NCI-H748 treated with DMSO at 0.1 percent for 48 hours (cell line): Measurements from ENCODE around the gene C4BPB.

ENCODE experiments used
- DNase-seq: peaks from one replicate; lab custom pipeline; 2025; lab: John Stamatoyannopoulos, UW

The C4BPB gene

DNA sequence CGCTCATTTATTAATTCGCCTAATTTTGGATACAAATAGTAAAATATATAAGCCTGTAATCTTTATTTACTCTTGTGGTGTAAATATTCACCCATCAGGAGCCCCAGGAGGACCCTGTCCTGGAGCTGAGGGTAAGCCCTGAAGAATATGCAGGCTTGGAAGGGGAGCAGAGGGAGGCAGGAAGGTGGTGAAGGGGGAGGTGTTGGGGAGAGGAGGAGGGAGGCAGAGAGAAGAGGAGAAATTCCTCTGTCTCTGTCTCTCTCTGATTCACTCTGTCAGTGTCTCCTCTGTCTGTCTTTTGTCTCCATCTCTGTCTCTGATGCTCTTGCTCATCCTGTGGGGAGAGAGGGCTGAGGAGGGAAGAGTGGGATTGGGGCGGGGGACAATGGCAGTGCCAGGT is 2.8 kb upstream of the C4BPB start:
- no peak for DNase-seq

- DNase-seq = no peak
Measured at GRCh38 chr1:207088161-207088560, 499 bp upstream of the C4BPB start.

GRCh38 chr1:207089627-207090355 is 1.1 kb downstream of the C4BPB start:
- DNase-seq = no peak

DNA sequence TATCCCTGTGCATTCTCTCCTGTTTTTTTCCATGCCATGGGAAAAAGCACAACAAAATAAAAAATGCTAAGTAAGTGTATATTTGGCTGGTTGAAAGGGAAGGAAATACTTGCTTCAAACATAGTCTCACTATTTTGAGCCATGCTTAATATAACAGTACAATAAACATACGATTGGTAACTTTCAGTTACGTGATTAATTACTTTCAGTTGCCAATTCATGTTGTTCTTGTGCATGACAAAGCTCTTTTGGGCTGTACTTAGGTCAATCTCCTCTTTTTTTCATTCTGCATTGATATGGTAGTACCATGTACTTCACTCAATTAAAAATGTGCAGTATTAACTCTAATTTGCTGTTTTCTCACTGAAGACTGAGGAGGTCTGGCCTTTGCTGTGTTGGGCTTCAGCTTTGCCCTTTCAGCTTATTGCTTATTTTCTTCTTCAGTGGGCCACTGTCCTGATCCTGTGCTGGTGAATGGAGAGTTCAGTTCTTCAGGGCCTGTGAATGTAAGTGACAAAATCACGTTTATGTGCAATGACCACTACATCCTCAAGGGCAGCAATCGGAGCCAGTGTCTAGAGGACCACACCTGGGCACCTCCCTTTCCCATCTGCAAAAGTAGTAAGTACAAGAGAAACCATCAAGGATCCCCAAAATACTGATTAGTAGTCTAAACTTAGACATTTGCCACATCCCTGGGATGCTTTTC is 2.7 kb downstream of the C4BPB start:
- DNase-seq = no peak

- DNase-seq = no peak
Measured at GRCh38 chr1:207093944-207094343, 5.3 kb downstream of the C4BPB start.

GRCh38 chr1:207097871-207098324 is 9.2 kb downstream of the C4BPB start:
- DNase-seq = no peak

GRCh38 chr1:207101720-207102119 is 13.1 kb downstream of the C4BPB start:
- DNase-seq = no peak

DNA sequence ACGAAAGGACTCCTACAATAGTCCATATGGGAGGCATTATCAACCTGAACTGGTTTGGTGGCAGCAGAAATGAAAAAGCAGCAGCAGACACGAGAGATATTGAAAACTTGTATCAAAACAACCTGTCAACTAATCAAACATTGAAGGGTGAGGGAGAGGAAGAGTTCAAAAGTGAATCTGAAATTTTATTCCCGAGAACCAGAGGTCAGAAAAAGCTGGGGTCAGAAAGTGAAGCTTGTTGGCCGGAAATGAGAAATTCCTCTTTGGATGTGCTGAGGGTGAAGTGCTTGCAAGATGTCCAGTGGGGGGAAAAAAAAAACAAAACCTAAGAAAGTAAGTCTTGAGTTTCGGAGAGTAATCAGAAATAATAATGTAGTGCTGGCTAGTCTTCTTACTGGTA is 13.5 kb downstream of the C4BPB start:
- no peak for DNase-seq

GRCh38 chr1:207102659-207103058 is 14.0 kb downstream of the C4BPB start:
- DNase-seq = no peak

DNA sequence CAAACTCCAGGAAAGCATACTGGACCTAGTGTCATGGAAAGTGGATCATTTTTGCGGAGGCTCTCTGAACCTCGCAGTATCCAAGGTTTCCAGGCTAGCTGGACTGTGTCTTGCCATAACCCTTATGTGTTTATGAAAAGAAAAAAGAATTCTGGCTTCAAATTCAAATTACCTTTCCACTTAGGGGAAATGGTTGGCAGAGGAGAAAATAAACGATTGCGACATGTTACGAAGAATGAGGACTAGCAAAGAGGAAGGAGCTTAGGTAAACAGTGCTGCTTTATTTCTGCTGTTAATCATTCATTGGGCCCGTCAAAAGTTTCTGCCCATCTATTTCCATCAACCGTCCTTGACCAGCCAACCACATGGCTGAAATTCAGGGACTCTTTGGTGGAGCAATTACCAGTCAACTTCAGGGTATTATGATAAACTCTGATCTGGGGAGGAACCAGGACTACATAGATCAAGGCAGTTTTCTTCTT is 15.3 kb downstream of the C4BPB start, which contains the start of gene C4BPA:
Gene C4BPA (plus strand): TSS at position 342 of the 482 bp plus-strand sequence. CDS start 8,793 bp downstream, outside the sequence.
- DNase-seq = no peak

- no peak for DNase-seq
Measured at GRCh38 chr1:207109004-207109403, 20.3 kb downstream of the C4BPB start.

DNA sequence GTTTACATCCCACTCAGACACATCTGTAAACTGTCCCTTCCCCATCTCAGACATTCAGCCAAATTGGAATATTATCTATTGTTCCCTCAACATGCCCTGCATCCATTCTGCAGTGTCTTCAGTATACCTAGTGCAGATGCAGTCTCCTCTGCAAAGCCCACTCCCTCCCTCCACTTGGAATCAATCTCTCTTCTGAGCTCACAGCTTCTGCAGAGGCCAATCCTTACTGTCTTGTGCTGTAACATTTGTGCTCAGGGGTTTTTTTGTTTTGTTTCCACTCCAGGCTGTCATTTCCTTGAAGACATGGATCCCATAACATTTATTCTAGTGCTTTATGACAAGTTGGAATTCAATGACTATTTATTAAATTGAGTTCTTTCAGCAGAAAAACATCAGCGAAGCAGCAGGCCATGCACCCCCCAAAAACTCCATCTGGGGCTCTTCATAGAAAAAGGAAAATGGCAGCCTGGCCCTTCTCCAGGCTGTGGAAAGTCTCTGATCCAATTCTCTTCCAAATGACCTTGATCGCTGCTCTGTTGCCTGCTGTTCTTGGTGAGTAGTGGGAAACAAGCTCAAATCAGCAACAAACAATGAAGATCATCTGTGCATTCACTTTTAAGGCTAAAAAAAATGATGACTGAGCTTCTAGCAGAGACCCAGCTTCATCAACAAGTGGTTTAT is 24.1 kb downstream of the C4BPB start:
- DNase-seq = no peak

DNA sequence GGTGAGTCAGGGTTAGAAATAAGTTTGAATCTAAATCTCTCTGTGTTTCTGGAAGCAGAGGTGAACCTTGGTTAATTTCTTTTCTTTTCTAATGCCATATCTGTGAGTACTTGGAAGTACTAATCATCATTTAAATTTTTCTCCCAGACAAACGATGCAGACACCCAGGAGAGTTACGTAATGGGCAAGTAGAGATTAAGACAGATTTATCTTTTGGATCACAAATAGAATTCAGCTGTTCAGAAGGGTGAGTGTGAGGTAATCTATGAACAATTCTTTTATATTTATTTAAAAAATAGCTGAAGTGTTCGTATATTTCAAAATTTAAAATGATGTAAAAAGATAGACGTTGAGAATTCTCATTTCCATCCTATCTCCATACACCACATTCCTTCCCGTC is 26.6 kb downstream of the C4BPB start:
- DNase-seq = no peak

DNA sequence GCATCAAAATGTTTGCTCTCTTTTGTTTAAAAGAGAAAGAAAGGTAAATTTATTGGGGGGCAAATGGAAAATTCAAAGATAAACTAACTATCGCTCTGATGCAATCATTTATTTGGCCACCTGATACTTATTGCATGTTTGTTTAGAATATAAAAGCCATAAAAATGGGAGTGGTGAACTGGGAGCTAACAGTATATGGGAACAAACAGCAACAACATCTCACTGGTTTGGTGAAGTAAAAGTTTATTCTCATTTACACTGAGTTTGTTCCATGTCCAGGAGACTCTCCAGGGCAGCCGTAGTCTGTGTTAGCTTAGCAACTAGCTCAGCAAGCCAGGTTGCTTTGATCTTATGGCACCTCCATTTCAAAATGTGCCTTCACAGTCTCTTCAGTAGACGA is 35.7 kb downstream of the C4BPB start:
- DNase-seq = no peak

- no peak for DNase-seq
Measured at GRCh38 chr1:207128336-207128921, 39.8 kb downstream of the C4BPB start.

GRCh38 chr1:207129053-207129452 is 40.4 kb downstream of the C4BPB start:
- DNase-seq = no peak

DNA sequence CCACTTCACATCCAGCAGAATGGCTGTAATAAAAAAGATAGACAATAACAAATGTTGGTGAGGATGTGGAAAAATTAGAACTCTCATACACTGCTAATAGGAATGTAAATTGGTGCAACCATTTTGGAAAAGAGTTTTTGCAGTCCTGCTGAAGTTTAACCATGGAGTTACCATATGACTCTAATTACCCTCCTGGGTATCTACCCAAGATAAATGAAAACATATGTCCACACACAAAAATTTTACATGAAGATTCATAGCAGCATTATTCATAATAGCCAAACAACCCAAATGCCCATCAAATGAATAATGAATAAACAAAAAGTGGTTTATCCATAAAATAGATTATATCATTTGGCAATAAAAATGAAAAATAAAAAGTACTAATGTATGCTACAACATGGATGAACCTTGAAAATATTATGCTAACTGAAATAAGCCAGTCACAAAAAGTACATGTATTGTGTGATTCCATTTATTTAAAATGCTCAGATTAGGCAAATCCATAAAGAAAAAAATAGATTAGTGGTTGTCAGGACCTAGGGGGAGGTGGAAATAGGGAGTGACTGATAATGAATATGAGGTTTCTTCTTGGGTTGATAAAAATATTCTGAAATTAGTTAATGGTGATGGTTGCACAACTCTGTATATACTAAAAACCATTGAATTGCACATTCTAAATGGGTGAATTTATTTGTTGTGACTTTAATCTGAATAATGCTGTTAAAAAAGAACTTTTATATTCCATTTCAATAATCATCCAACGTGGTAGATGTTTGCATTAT is 41.8 kb downstream of the C4BPB start:
- no peak for DNase-seq

GRCh38 chr1:207131163-207131562 is 42.5 kb downstream of the C4BPB start:
- DNase-seq = no peak

DNA sequence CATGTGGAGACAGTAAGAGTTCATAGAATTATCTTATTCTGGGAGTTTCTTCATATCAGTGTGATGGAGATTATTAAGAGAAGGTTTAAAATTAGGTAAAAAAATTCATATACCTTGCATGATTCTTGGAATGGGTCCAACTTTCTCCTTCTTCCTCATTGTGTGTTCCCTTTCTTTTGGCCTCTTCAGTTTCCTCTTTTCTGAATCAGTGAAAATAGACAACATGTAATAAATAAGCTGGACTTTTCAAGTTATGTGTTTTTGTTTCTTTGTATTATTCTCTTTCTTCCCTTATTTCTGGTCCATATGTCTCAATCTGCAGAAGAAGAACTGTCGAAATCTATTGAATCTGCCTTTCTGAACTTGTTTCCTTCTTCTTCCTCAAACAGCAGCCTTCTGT is 45.9 kb downstream of the C4BPB start:
- no peak for DNase-seq

GRCh38 chr1:207139616-207140015 is 51.0 kb downstream of the C4BPB start:
- DNase-seq = no peak

GRCh38 chr1:207140536-207140935 is 51.9 kb downstream of the C4BPB start:
- no peak for DNase-seq
